Measurements from ENCODE around the gene NOL4L.
"Not testable (repeated sequence)": the region's sequence is repeated elsewhere in the genome, so short reads cannot be mapped to it uniquely, and the experiment has no call there.

NOL4L gene

GRCh38 chr20:32581839-32582658 is 3.1 kb downstream of the NOL4L start:
- no peaks in the 10 kb centered on the region for H3K36me3 ChIP-seq (ENCODE audit: insufficient read depth, low read length)
- no peak overlapping the region for H2AFZ ChIP-seq (ENCODE audit: low read length, unreplicated experiment)
- H3K4me1 ChIP-seq (ENCODE audit: control insufficient read depth, insufficient read depth, low read length, unreplicated experiment), result peaks cover 5% of the 10 kb centered on the region
- peaks cover 12% of the 10 kb centered on the region for H3K27me3 ChIP-seq (ENCODE audit: insufficient read depth, low read length)
- no peak overlapping the region for H3K4me3 ChIP-seq (ENCODE audit: low read depth, low read length)
- no peaks in the 10 kb centered on the region for H3K79me2 ChIP-seq (ENCODE audit: control insufficient read depth, insufficient read depth, low read length, unreplicated experiment)
- no peak overlapping the region for H3K27ac ChIP-seq (ENCODE audit: low read depth, low read length)

DNA sequence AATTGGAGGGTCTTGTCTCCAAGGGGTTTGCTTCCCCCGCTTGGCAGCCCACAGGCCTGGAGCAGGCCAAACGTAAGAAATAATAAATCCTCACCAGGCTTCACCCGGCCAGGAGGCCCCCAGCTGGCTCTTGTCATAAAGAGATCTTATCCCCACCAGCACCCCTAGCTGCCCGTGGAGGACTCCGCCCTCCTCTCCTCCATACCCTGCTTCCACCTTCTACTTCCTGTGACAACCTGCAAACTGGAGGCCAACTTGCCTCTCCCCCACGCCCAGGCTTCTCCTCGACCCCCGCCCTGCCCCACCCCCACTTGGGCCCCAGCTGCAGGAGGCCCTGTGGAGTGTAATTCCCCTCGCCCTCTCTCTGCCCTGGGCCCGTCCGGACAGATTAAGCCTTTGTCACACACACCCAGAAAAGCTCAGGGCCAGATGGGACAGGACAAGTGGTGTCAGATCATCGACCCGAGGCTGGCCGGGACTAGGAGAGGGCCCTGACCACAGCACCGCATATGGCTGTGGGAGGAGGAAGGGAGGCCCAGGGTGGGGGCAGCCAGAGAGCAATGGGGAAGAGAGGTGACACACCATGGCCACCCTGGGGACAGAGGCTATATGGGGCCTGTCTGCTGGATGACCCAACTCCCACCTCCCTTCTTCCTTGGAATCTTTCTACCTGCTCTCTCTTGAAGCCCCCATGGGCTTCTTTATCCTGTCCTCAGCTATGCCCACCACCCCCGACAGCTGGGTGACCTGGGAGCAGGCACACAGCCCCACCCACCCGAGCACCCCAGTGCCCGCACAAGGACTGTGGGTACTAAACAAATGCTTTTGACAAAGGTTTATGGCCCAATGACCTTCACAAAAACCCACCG is 3.9 kb downstream of the NOL4L start:
- Histone ChIP-seq H3K27ac (ENCODE audit: low read depth, low read length) (no peak overlapping the region), H3K27me3 (ENCODE audit: insufficient read depth, low read length) (peaks cover 8% of the 10 kb centered on the region), H3K4me1 (ENCODE audit: control insufficient read depth, insufficient read depth, low read length, unreplicated experiment) (peaks cover 6% of the 10 kb centered on the region), H2AFZ (ENCODE audit: low read length, unreplicated experiment) (no peak overlapping the region), H3K79me2 (ENCODE audit: control insufficient read depth, insufficient read depth, low read length, unreplicated experiment) (no peaks in the 10 kb centered on the region), H3K36me3 (ENCODE audit: insufficient read depth, low read length) (no peaks in the 10 kb centered on the region), H3K4me3 (ENCODE audit: low read depth, low read length) (no peak overlapping the region)

DNA sequence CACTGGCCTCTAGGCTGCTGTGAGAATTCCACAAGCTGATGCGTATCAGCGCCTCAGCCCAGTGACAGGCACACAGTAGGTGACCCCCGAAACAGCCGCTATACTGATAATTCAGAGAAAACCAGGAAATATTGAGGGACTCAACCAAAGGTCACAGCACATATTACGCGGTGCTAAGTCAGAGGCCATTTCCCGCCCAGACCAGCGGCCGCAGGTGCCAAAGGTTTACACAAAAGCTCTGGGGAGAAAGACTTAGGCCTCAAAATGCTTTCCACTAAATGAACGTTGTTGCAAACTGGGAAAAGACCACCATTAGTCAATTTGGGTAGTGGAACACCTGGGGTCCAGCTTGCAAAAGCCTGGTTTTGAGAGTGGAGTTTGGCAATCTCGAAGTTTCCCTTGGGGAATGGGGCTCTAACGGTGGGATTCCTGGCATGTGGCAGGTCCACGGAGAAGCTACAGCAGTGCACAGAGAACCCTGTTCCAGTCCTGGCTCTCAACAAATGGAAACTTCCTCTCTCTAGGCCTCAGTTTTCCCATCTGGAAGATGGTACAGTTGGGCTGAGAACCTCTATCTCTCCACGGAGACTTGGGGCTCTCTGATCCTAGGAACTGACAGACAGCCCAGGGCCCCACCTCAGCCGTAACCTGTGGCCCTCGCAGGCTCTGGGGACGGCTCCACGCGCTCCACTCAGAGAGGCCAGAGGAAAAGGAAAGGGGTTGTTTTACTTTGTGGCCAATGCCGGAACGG is 4.7 kb downstream of the NOL4L start:
- Histone ChIP-seq H3K4me3 (ENCODE audit: low read depth, low read length) (no peak overlapping the region), H3K4me1 (ENCODE audit: control insufficient read depth, insufficient read depth, low read length, unreplicated experiment) (peaks cover 6% of the 10 kb centered on the region), H3K36me3 (ENCODE audit: insufficient read depth, low read length) (no peaks in the 10 kb centered on the region), H3K79me2 (ENCODE audit: control insufficient read depth, insufficient read depth, low read length, unreplicated experiment) (no peaks in the 10 kb centered on the region), H3K27me3 (ENCODE audit: insufficient read depth, low read length) (peaks cover under 1% of the 10 kb centered on the region; the same call in 1 of the 2 replicates), H2AFZ (ENCODE audit: low read length, unreplicated experiment) (no peak overlapping the region), H3K27ac (ENCODE audit: low read depth, low read length) (no peak overlapping the region)

DNA sequence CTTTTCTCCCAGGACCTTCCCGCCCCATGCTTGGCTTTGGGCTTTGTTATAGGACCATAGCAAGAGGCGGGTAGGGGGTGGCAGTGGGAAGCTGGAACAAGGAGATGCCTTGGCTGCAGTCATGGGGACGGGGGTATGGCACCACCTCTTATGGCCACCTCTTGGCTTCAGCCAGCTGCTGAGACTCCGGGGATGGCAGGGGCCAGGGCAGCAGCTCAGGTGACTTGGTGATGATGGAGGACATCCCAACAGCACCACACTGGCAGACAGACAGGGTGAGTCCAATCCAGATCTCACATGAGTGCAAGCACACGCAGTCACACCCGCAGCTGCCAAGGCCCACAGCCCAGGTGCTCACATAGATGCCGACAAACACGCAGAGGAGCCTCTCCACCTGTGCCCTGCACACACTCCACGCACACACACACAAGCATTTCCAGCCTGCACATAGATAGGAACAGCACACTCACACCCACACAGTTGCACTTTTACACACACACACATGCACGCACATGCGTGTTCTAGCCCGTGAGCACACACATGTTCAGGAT is 6.2 kb downstream of the NOL4L start:
- H3K4me1 ChIP-seq (ENCODE audit: control insufficient read depth, insufficient read depth, low read length, unreplicated experiment), result peaks cover 19% of the 10 kb centered on the region
- no peaks in the 10 kb centered on the region for H3K79me2 ChIP-seq (ENCODE audit: control insufficient read depth, insufficient read depth, low read length, unreplicated experiment)
- no peaks in the 10 kb centered on the region for H3K27me3 ChIP-seq (ENCODE audit: insufficient read depth, low read length)
- no peaks in the 10 kb centered on the region for H3K36me3 ChIP-seq (ENCODE audit: insufficient read depth, low read length)
- no peak overlapping the region for H2AFZ ChIP-seq (ENCODE audit: low read length, unreplicated experiment)
- no peak overlapping the region for H3K4me3 ChIP-seq (ENCODE audit: low read depth, low read length)
- H3K27ac ChIP-seq (ENCODE audit: low read depth, low read length), result no peak overlapping the region

GRCh38 chr20:32578062-32578461 is 7.1 kb downstream of the NOL4L start:
- H3K27me3 ChIP-seq (ENCODE audit: insufficient read depth, low read length), result not testable (repeated sequence)

GRCh38 chr20:32577657-32578056 is 7.5 kb downstream of the NOL4L start:
- no peaks in the 10 kb centered on the region for H3K79me2 ChIP-seq (ENCODE audit: control insufficient read depth, insufficient read depth, low read length, unreplicated experiment)
- H3K27ac ChIP-seq (ENCODE audit: low read depth, low read length), result no peak overlapping the region
- H3K4me3 ChIP-seq (ENCODE audit: low read depth, low read length), result no peak overlapping the region
- H3K4me1 ChIP-seq (ENCODE audit: control insufficient read depth, insufficient read depth, low read length, unreplicated experiment), result peaks cover 19% of the 10 kb centered on the region
- no peaks in the 10 kb centered on the region for H3K27me3 ChIP-seq (ENCODE audit: insufficient read depth, low read length)
- no peaks in the 10 kb centered on the region for H3K36me3 ChIP-seq (ENCODE audit: insufficient read depth, low read length)
- no peak overlapping the region for H2AFZ ChIP-seq (ENCODE audit: low read length, unreplicated experiment)

More at GRCh38 chr20:32578062-32578461, 7.1 kb downstream of the NOL4L start:
- peaks cover 19% of the 10 kb centered on the region for H3K4me1 ChIP-seq (ENCODE audit: control insufficient read depth, insufficient read depth, low read length, unreplicated experiment)
- H3K27ac ChIP-seq (ENCODE audit: low read depth, low read length); H2AFZ ChIP-seq (ENCODE audit: low read length, unreplicated experiment); H3K79me2 ChIP-seq (ENCODE audit: control insufficient read depth, insufficient read depth, low read length, unreplicated experiment); H3K4me3 ChIP-seq (ENCODE audit: low read depth, low read length); H3K36me3 ChIP-seq (ENCODE audit: insufficient read depth, low read length): not testable (repeated sequence)

- H3K27me3 ChIP-seq (ENCODE audit: insufficient read depth, low read length), result no peaks in the 10 kb centered on the region
- H3K79me2 ChIP-seq (ENCODE audit: control insufficient read depth, insufficient read depth, low read length, unreplicated experiment), result no peaks in the 10 kb centered on the region
- H2AFZ ChIP-seq (ENCODE audit: low read length, unreplicated experiment), result no peak overlapping the region
- peaks cover 19% of the 10 kb centered on the region for H3K4me1 ChIP-seq (ENCODE audit: control insufficient read depth, insufficient read depth, low read length, unreplicated experiment)
- H3K4me3 ChIP-seq (ENCODE audit: low read depth, low read length), result no peak overlapping the region
- no peak overlapping the region for H3K27ac ChIP-seq (ENCODE audit: low read depth, low read length)
- H3K36me3 ChIP-seq (ENCODE audit: insufficient read depth, low read length), result no peaks in the 10 kb centered on the region
These were observed 8.1 kb downstream of the NOL4L start for GRCh38 chr20:32577023-32577422.

- Histone ChIP-seq H3K79me2 (ENCODE audit: control insufficient read depth, insufficient read depth, low read length, unreplicated experiment) (no peaks in the 10 kb centered on the region), H3K27me3 (ENCODE audit: insufficient read depth, low read length) (no peaks in the 10 kb centered on the region), H3K4me1 (ENCODE audit: control insufficient read depth, insufficient read depth, low read length, unreplicated experiment) (peaks cover 19% of the 10 kb centered on the region), H3K4me3 (ENCODE audit: low read depth, low read length) (no peak overlapping the region), H3K27ac (ENCODE audit: low read depth, low read length) (no peak overlapping the region), H3K36me3 (ENCODE audit: insufficient read depth, low read length) (no peaks in the 10 kb centered on the region), H2AFZ (ENCODE audit: low read length, unreplicated experiment) (no peak overlapping the region)
These were observed 8.6 kb downstream of the NOL4L start for GRCh38 chr20:32576560-32576959.

- H3K27ac ChIP-seq (ENCODE audit: low read depth, low read length), result no peak overlapping the region
- H3K79me2 ChIP-seq (ENCODE audit: control insufficient read depth, insufficient read depth, low read length, unreplicated experiment), result no peaks in the 10 kb centered on the region
These were observed 9.3 kb downstream of the NOL4L start for GRCh38 chr20:32575805-32576204.

DNA sequence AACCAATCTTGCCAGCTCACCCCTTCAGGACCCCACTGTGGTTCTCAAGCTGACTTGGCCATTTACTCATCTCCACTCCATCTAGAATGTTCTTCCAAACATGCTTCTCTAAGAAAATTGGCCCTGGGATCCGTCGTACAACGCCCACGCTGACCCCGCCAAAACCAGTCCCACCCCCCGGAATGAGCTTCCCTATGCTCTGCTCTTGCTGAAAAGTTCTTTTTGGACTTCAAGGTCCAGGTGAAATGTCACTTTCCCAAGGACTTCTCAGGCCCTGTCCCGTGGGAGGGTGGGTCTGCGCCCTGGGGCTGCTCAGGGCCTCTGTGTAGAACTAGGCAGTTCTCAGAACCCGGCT is 9.9 kb downstream of the NOL4L start:
- Histone ChIP-seq H3K27ac (ENCODE audit: low read depth, low read length) (no peak overlapping the region), H3K4me1 (ENCODE audit: control insufficient read depth, insufficient read depth, low read length, unreplicated experiment) (peaks cover 26% of the 10 kb centered on the region), H2AFZ (ENCODE audit: low read length, unreplicated experiment) (no peak overlapping the region), H3K36me3 (ENCODE audit: insufficient read depth, low read length) (no peaks in the 10 kb centered on the region), H3K79me2 (ENCODE audit: control insufficient read depth, insufficient read depth, low read length, unreplicated experiment) (no peaks in the 10 kb centered on the region), H3K4me3 (ENCODE audit: low read depth, low read length) (no peak overlapping the region), H3K27me3 (ENCODE audit: insufficient read depth, low read length) (no peaks in the 10 kb centered on the region)

More at GRCh38 chr20:32575805-32576204, 9.3 kb downstream of the NOL4L start:
- Histone ChIP-seq H3K4me1 (ENCODE audit: control insufficient read depth, insufficient read depth, low read length, unreplicated experiment) (peaks cover 20% of the 10 kb centered on the region), H3K36me3 (ENCODE audit: insufficient read depth, low read length) (no peaks in the 10 kb centered on the region), H3K4me3 (ENCODE audit: low read depth, low read length) (no peak overlapping the region), H2AFZ (ENCODE audit: low read length, unreplicated experiment) (no peak overlapping the region), H3K27me3 (ENCODE audit: insufficient read depth, low read length) (no peaks in the 10 kb centered on the region)

Data from ACC112 (cell line).